ENCODE results near the gene CCDC192. TPM values are rescaled to one million over a fixed set of nuclear protein-coding genes. Genes with fewer than 3 reads are reported as not detected.

The CCDC192 gene
- total RNA-seq, 3 donors from 2014 or later (not counting 1 experiment from before 2014, with no cell fraction given): not detected

DNA sequence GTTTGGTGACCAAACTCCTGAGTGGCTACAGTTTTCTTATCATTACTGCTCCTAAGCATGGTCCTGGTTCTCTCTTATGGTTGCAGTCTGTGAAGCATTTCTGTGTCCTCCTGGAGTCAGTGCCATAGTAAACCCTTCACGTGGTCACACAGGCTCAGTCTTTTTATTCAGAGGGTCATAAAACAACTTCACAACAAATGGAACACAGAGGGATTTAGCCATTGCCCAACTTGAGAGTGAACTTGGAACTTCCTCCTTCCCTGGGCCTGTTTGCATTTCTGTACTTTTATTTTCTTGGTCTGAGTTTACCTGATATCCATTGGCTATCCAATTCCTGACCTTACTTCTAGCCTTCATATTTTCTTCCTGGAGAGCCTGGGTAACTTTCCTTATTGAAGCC lies 144.9 kb downstream of the CCDC192 start:
- H3K9me3 Mint-ChIP-seq: no peaks in the 10 kb centered on the region
- H3K27me3 Mint-ChIP-seq (ENCODE audit: low read depth in 2 of 2): peaks cover 0 to 4% of the 10 kb centered on the region in 2 donors
- no peaks in the 10 kb centered on the region for H3K36me3 ChIP-seq (ENCODE audit: control insufficient read depth, insufficient read depth, low read length)
- no peak for DNase-seq
- no peak overlapping the region for H3K4me3 Mint-ChIP-seq
- H3K36me3 Mint-ChIP-seq: no peaks in the 10 kb centered on the region
- intact Hi-C loops (cut with micrococcal nuclease): no loop called here
- H3K27ac Mint-ChIP-seq: no peak overlapping the region
- no peak overlapping the region for H3K27ac ChIP-seq (ENCODE audit: low read length)
- TF ChIP-seq, protein P1, sequence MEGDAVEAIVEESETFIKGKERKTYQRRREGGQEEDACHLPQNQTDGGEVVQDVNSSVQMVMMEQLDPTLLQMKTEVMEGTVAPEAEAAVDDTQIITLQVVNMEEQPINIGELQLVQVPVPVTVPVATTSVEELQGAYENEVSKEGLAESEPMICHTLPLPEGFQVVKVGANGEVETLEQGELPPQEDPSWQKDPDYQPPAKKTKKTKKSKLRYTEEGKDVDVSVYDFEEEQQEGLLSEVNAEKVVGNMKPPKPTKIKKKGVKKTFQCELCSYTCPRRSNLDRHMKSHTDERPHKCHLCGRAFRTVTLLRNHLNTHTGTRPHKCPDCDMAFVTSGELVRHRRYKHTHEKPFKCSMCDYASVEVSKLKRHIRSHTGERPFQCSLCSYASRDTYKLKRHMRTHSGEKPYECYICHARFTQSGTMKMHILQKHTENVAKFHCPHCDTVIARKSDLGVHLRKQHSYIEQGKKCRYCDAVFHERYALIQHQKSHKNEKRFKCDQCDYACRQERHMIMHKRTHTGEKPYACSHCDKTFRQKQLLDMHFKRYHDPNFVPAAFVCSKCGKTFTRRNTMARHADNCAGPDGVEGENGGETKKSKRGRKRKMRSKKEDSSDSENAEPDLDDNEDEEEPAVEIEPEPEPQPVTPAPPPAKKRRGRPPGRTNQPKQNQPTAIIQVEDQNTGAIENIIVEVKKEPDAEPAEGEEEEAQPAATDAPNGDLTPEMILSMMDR (IDR thresholded peaks at IDR 0.05): no peak
- no peak overlapping the region for H3K4me3 ChIP-seq (ENCODE audit: low read length)
- H3K4me1 Mint-ChIP-seq: no peaks in the 10 kb centered on the region
- ATAC-seq: no peak
- H3K4me1 ChIP-seq (ENCODE audit: control insufficient read depth, insufficient read depth, low read length): no peaks in the 10 kb centered on the region
- no peaks in the 10 kb centered on the region for H3K27me3 ChIP-seq (ENCODE audit: control insufficient read depth, insufficient read depth, low read length)
- no peaks in the 10 kb centered on the region for H3K9me3 ChIP-seq (ENCODE audit: control insufficient read depth, insufficient read depth, low read length)
- WGBS (ENCODE audit: insufficient coverage): 26% methylated on average over 1 of the region's 1 CpG

DNA sequence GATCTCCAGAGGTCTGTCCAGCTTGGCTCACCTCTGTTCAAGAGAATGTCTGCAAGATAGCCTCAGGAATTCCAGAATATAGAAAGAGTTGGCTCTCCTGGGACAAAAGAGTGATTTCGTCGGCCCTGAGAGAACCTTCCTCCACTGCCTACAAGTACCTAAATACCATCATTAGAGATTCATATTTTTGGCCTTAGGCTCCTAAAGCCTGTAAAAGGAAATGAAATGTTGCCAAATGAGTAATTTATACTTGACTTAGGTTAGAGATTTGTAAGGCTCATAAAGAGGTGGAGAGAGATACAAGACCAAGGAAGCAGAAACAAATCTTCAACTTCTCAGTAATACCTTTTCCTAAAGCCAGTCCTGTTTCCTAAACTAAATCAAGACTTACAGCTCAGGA lies 146.2 kb downstream of the CCDC192 start:
- Mint-ChIP-seq H3K4me1 (no peaks in the 10 kb centered on the region), H3K27ac (no peak overlapping the region), H3K27me3 (ENCODE audit: low read depth in 2 of 2) (peaks cover 0 to 6% of the 10 kb centered on the region in 2 donors), H3K9me3 (no peaks in the 10 kb centered on the region), H3K4me3 (no peak overlapping the region), H3K36me3 (no peaks in the 10 kb centered on the region)
- H3K4me1 ChIP-seq (ENCODE audit: control insufficient read depth, insufficient read depth, low read length): no peaks in the 10 kb centered on the region
- WGBS (ENCODE audit: insufficient coverage): 92% methylated on average over 2 of the region's 2 CpGs
- no peak overlapping the region for H3K4me3 ChIP-seq (ENCODE audit: low read length)
- TF ChIP-seq, protein P1 (IDR thresholded peaks at IDR 0.05): no peak
- no peaks in the 10 kb centered on the region for H3K36me3 ChIP-seq (ENCODE audit: control insufficient read depth, insufficient read depth, low read length)
- intact Hi-C loops (cut with micrococcal nuclease): no loop called here
- no peaks in the 10 kb centered on the region for H3K9me3 ChIP-seq (ENCODE audit: control insufficient read depth, insufficient read depth, low read length)
- no peak overlapping the region for H3K27ac ChIP-seq (ENCODE audit: low read length)
- DNase-seq (no peak), ATAC-seq (no peak)
- H3K27me3 ChIP-seq (ENCODE audit: control insufficient read depth, insufficient read depth, low read length): no peaks in the 10 kb centered on the region

DNA sequence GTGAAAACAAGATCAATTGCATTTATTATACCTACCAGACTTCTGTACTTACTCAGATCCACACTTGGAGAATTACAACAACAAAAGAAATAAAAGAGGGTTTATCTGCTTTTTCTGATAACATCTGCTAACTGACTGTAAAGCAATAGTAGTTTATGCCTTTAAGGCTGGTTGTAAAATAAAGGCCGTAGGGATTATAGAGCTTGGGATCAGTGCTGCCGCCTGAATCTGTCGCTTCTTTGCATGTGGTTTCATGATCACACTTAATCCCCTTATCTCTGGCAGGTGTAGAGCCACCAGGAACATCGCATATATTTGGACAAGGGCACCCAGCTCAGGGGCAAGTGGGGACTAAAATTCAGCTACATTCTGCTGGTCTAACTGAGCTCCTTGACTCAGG lies 146.7 kb downstream of the CCDC192 start:
- Histone ChIP-seq H3K4me3 (ENCODE audit: low read length) (no peak overlapping the region), H3K36me3 (ENCODE audit: control insufficient read depth, insufficient read depth, low read length) (no peaks in the 10 kb centered on the region), H3K9me3 (ENCODE audit: control insufficient read depth, insufficient read depth, low read length) (no peaks in the 10 kb centered on the region), H3K4me1 (ENCODE audit: control insufficient read depth, insufficient read depth, low read length) (no peaks in the 10 kb centered on the region), H3K27me3 (ENCODE audit: control insufficient read depth, insufficient read depth, low read length) (no peaks in the 10 kb centered on the region), H3K27ac (ENCODE audit: low read length) (no peak overlapping the region)
- H3K36me3 Mint-ChIP-seq: no peaks in the 10 kb centered on the region
- H3K27ac Mint-ChIP-seq: no peak overlapping the region
- no peaks in the 10 kb centered on the region for H3K9me3 Mint-ChIP-seq
- no peak overlapping the region for H3K4me3 Mint-ChIP-seq
- no peak for DNase-seq
- ATAC-seq: no peak
- WGBS (ENCODE audit: insufficient coverage): 95% methylated on average over 4 of the region's 4 CpGs
- peaks cover 0 to 6% of the 10 kb centered on the region in 2 donors for H3K27me3 Mint-ChIP-seq (ENCODE audit: low read depth in 2 of 2)
- TF ChIP-seq, protein P1 (IDR thresholded peaks at IDR 0.05): no peak
- intact Hi-C loops (cut with micrococcal nuclease): no loop called here
- H3K4me1 Mint-ChIP-seq: no peaks in the 10 kb centered on the region

DNA sequence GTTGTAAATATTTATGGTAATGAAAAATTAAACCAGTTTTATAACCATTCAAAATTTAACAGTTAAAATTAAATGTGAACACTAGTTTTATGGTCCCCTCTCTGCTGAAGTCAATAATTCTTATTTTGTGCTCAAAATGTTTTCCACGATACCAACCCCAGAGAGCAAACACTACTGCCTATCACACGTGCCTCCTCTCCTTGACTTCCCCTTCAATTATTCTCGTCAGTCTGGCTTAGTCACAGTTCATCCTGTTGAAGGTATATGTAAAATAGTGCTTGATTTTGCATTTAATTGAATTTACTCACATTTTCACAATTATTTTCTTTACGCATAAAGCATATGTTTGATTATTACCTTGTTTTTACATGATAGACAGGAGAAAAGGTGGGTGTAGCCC lies 148.8 kb downstream of the CCDC192 start:
- no peak for ATAC-seq
- Mint-ChIP-seq H3K4me1 (no peaks in the 10 kb centered on the region), H3K4me3 (no peak overlapping the region), H3K27me3 (ENCODE audit: low read depth in 2 of 2) (peaks cover 0 to 2% of the 10 kb centered on the region in 2 donors), H3K9me3 (no peaks in the 10 kb centered on the region), H3K27ac (no peak overlapping the region), H3K36me3 (no peaks in the 10 kb centered on the region)
- Histone ChIP-seq H3K27ac (ENCODE audit: low read length) (no peak overlapping the region), H3K4me3 (ENCODE audit: low read length) (no peak overlapping the region), H3K9me3 (ENCODE audit: control insufficient read depth, insufficient read depth, low read length) (no peaks in the 10 kb centered on the region), H3K4me1 (ENCODE audit: control insufficient read depth, insufficient read depth, low read length) (no peaks in the 10 kb centered on the region), H3K36me3 (ENCODE audit: control insufficient read depth, insufficient read depth, low read length) (no peaks in the 10 kb centered on the region), H3K27me3 (ENCODE audit: control insufficient read depth, insufficient read depth, low read length) (no peaks in the 10 kb centered on the region)
- TF ChIP-seq, protein P1 (IDR thresholded peaks at IDR 0.05): no peak
- intact Hi-C loops (cut with micrococcal nuclease): no loop called here
- 90% methylated on average over 2 of the region's 4 CpGs for WGBS (ENCODE audit: insufficient coverage)
- no peak for DNase-seq

Data from natural killer cell (primary cell).